ENCODE results near the gene ADAMTS14.
"Not testable (repeated sequence)": the region's sequence is repeated elsewhere in the genome, so short reads cannot be mapped to it uniquely, and the experiment has no call there.

DNA sequence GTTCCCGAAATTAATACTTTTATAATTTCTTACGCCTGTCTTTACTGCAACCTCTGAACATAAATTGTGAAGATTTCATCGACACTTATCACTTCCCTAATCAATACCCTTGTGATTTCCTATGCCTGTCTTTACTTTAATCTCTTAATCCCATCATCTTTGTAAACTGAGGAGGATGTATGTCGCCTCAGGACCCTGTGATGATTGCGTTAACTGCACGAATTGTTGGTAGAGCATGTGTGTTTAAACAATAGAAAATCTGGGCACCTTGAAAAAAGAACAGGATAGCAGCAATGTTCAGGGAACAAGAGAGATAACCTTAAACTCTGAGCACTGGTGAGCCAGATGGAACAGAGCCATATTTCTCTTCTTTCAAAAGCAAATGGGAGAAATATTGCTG lies 4.5 kb upstream of the ADAMTS14 start:
- TF ChIP-seq, protein P1, sequence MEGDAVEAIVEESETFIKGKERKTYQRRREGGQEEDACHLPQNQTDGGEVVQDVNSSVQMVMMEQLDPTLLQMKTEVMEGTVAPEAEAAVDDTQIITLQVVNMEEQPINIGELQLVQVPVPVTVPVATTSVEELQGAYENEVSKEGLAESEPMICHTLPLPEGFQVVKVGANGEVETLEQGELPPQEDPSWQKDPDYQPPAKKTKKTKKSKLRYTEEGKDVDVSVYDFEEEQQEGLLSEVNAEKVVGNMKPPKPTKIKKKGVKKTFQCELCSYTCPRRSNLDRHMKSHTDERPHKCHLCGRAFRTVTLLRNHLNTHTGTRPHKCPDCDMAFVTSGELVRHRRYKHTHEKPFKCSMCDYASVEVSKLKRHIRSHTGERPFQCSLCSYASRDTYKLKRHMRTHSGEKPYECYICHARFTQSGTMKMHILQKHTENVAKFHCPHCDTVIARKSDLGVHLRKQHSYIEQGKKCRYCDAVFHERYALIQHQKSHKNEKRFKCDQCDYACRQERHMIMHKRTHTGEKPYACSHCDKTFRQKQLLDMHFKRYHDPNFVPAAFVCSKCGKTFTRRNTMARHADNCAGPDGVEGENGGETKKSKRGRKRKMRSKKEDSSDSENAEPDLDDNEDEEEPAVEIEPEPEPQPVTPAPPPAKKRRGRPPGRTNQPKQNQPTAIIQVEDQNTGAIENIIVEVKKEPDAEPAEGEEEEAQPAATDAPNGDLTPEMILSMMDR (IDR thresholded peaks at IDR 0.05), result not testable (repeated sequence)
- not testable (repeated sequence) for TF ChIP-seq POLR2AphosphoS5 (IDR thresholded peaks at IDR 0.05)
